GM21786 (cell line): ENCODE data around the gene HLTF.
"Not testable (repeated sequence)": the region's sequence is repeated elsewhere in the genome, so short reads cannot be mapped to it uniquely, and the experiment has no call there.

ENCODE experiments used
- ATAC-seq: cut with Tn5 transposase; IDR thresholded peaks from one replicate; pipeline ENCODE4 v1.9.1; 2021; ENCODE audit not compliant: unreplicated experiment

The HLTF gene

GRCh38 chr3:148992027-148992634 is 94.2 kb downstream of the HLTF start:
- ATAC-seq, result peak; percentile 18

DNA sequence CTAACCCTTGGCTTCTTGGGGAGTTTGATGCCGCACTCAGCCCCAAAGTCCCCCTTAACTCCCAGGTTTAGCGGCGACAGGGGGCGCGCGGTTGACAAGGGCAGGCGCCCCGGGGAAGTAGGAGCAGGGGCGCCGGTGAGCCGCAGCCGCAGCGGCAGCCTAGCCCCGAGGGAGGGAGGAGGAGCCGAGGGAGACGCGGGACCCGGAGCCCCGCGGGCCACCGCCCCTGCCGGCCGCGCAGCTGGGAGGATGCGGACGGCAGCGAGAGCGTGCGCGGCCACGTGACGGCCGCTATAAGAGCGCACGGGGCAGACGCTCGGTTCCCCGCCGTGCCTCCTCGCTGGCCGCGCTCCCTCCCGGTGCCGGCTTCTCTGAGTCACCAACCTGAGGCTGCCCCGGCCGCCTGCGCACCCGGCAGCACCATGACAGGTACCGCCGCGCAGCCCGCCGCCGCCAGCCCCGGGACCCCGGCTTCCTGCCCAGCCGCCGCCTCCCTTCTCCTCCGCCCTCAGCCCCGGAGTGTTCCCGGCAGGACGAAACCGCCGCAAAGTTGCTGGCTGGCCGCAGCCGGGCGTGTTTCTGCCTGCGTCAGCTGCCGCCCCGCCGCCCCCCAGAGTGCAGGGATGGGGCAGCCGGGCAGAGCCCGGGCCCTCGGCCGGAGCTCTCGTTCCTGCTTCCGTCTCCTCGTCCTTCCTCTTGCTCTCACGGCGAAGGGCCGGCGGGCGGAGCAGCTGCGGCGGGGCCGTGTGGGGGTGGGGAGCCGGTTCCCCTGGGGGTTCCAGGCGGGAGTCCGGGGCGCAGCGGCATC is 94.9 kb downstream of the HLTF start, which contains the start of gene GYG1:
TSS of gene GYG1 (plus strand) at position 322 of the 808 bp plus-strand sequence. CDS start at position 423, 101 bp downstream.
- ATAC-seq, result peak; percentile 76

- ATAC-seq, result peak; percentile 32
These were observed 96.1 kb downstream of the HLTF start for GRCh38 chr3:148990236-148990635.

GRCh38 chr3:148987551-148987950 is 98.8 kb downstream of the HLTF start:
- not testable (repeated sequence) for ATAC-seq

- no peak for ATAC-seq
These were observed 105.1 kb downstream of the HLTF start for GRCh38 chr3:148981273-148981672.
